Stromal cell of bone marrow (primary cell): Measurements from ENCODE around the gene HMG20B.

Source experiments
- DNase-seq: peaks from one replicate; pipeline ENCODE4 v3.0.0-alpha.2; 2012; ENCODE audit warnings: low read depth

HMG20B gene

DNA sequence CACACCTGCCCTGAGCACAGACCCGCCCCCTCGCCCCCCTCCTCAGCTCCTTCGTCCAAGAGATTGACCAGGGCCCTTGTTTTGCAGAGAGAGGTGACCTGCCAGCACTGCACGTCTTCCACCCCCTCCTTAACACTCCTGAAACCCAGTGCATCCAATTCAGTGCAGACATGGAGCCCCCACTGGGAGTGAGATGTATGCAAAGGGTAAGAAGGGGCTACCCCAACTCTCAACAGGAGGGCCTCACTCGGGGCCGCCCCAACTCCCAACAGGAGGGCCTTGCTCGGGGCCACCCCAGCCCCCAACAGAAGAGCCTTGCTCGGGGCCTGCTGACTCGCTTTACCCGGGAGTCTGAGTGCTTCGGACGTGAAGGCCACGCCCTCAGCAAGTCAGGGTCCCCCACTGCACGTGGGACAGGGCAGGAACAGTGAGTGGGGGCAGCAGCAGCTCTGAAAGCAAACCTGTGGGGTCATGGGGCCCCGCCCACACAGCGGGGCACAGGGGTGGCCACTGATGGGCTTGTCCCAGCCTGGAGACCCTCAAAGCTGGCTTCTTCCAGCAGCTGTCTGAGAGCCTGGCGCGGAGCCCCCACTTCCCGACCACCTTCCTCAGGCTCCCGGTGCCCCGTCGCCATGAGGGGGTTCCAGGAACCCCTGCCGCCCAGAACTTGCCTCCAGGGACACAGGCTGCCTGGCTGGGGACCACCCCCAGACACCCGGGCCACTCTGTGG is 48.2 kb downstream of the HMG20B start:
- DNase-seq, result no peak

DNA sequence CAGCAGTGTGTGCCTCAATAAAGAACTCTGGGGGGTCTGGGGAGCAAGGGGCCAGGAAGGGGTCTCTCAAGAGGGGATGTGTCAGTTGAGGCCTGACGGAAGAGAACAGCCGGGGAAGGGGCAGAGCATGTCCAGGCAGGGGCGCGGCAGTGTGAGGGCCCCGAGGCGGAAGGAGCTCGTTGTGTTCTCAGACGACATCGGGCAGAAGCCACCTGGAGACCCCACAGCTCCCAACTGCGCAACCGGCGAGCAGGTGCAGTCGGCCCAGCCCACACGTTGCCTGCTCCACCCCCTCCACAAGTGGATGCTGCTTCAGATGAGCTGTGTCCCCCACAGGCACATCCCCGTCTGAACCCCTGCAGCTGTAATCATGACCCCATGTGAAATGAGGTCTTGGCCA is 48.9 kb downstream of the HMG20B start:
- no peak for DNase-seq

DNA sequence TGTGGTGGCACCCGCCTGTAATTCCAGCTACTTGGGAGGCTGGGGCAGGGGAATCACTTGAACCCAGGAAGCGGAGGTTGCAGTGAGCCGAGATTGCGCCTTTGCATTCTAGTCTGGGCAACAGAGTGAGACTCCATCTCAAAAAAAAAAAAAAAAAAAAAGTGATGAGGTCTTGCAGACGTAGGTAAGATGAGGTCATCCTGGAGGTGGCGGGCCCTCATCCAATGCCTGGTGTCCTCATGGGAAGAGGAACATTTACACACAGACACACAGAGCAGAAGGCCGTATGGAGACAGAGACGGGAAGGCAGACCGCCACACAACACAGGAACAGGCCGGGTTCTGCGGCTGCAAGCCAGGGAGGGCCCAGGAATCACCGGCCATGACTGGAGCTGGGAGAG is 49.5 kb downstream of the HMG20B start:
- DNase-seq, result no peak

DNA sequence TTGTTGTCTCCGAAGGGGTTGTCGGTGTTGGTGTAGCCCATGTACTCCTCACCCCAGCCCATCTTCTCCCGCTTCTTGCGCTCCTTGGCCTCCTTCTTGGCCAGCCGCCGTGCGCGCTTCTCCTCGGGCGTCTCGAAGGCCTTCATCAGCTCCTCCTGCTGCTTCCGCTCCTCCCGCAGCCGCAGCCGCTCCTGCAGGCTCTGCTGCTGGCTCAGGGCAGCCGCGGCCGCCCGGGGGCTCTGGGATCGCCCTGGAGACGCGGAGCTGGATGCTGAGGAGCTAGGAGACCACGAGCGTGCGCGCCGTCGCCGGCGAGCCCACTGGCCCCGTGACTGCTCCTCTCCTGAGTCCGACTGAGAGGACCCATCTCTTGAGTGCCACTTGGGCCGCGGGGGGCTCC is 51.0 kb downstream of the HMG20B start:
- DNase-seq, result no peak

DNA sequence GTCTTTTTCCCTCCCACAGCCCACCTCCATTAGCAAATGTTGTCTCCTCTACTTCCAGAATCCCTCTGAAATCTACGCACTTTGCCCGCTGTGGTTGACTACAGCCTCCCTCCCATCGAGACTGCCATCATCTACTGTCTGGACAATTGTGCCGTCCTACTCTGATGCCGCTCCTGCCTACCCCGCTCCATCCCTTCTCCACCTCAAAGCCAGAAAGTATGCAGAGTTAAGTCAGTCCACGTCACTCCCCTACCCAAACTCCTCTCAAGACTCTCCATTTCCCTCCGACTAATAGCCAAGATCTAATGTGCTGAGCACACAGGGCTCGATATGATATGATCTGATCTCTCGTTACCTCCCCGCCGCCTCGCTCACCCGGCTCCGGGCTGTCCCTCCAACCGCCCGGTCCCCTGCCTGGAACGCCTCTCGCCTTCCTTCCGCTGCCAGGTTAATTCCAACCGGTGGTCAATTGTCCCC is 53.3 kb downstream of the HMG20B start:
- no peak for DNase-seq

DNA sequence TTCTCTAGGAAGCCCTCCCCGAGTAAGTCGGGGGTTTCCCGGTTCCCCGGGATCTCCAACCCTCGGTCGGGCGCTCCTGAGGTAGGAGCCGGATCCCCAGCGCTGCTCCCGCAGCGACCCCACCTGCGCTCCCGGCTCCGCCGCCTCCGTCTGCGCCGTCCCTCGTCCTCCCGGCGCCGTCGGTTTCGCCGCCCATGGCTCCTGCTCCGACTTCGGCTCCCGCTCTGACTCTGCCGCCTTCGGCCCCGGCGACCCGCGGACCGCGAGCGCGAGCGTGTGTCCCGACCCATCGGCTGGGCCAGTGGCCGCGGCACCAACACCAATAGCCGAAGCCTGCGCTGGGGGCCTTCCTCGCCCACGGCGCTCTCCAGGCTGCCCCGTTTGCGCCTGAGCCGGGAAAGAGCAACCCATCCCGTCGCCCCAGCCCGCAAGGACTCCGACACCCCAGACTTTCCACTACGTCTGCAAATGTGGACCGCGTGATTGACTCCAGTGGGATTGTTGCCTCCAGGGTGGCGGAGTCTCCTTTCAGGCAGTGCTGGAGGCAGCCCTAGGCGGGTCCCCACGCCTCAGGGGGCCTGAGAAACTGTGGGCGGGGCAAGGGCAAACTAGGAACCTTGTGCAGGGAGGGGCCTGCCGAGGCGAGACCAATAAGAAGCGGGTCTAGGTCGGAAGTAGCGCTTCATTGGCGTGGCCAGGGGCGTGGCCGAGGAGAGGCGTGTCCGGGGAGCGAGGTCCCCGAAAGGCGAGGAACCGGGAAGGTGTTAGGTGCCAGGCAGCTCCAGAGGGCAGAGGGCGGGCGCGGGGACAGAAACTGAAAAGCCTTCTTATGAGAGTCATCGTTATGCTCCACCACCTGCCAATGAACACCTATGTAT is 54.0 kb downstream of the HMG20B start, which contains the start of gene CACTIN:
Gene CACTIN (minus strand): TSS at position 318 of the 878 bp plus-strand sequence. CDS start 28 bp downstream, at position 290.
- DNase-seq, result peak; percentile 97

DNA sequence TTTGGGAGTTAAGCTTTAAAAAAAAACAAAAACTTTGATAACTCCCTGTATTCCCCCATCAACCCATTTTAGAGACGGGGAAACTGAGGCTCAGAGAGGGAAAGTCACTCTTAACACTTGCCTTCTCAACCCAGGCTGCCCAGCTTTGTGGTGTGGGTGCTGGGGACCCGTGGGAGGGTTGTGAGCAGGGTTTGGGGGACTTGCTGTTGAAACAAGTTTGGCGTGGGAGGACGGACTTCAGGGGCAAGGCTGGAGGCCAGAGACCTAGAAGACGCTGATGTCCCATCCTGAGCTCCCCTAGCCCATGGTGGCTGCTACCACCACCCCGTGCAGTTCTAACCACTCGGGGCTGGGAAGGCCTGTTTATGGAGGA is 54.6 kb downstream of the HMG20B start:
- no peak for DNase-seq
